ENCODE measurements around the gene PCBP2.

Gene PCBP2

DNA sequence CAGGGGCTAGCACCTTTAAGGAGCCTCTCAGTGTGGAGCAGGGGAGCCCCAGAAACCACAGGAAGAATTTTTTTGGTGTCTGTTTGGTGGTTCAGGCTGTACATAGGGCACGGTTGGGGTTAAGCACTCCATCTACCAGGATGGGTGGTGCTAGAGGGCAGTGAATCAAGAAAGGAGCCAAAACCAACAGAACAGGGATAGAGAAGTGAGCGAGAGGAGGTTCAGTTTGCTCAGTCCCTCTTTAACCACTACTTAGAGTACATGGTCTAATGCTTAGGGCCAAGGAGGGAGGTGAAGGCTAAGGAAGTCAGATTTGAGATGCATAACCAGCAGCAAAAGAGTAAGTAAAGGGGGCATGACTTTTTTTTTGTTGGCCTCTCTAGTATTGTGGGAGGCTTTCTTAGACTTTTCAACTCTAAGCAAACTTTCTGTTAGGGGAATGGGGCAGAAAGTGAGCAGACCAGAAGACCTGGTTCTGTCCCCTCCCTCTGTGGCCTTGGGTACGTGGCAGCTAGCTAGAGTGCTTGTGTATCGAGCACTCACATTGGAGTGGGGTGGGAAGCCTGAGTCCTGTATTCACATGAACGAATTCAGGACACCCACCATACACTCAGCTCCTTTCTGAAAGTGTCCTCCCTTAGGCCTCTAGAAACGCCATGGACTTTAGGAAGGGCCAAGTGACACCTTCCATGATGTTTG, 62.0 kb downstream of the PCBP2 start:
- no peak for DNase-seq

DNA sequence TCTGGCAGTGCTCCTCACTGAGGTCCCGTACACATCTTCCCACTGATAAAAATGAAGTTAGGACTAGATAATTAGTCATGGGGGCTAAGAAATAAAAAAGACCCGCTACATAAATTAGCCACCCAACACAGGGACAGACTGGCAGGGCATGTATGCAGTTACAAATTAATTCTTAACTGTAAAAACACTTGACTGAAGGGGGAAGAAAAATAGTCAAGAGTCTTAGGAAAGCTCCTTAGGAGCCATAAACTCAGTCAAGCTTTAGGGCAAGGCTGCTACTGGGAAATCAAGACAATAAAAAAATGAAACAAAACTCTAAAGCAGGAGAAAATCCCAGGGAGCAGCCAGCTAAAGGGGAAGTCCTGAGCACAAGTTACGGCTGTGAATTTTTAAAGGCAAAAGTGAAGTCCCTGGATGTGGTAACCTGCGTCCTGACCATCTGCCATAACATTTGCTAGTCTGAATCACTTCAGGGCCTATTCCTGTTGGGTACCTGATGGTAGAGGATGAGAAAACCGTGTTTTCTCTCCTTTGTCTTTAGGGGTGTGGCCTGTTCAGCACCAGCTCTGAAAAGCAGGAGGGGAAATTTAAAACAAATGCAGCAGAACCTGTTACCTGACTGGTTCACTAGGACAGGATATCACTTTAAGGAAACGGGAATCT, 62.9 kb downstream of the PCBP2 start:
- no peak for DNase-seq

DNA sequence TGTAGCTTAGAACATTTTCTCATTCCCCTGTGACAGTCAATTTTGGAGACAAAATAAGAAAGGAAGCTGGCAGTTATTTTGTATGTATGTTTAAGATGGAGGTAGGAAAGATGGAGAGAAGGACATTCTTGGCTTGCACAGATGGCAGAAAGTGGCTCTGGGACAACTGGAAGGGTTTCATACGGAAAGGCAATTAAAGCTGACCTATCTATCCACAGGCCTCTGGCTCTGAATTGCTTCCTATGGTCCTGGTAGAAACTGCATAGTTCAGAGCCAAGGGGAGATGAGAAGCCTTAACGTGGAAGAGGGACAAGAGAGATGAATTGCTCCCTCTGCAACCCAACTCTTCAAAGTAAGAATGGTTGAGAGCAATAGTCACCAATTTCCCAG, 63.4 kb downstream of the PCBP2 start:
- no peak for DNase-seq

DNA sequence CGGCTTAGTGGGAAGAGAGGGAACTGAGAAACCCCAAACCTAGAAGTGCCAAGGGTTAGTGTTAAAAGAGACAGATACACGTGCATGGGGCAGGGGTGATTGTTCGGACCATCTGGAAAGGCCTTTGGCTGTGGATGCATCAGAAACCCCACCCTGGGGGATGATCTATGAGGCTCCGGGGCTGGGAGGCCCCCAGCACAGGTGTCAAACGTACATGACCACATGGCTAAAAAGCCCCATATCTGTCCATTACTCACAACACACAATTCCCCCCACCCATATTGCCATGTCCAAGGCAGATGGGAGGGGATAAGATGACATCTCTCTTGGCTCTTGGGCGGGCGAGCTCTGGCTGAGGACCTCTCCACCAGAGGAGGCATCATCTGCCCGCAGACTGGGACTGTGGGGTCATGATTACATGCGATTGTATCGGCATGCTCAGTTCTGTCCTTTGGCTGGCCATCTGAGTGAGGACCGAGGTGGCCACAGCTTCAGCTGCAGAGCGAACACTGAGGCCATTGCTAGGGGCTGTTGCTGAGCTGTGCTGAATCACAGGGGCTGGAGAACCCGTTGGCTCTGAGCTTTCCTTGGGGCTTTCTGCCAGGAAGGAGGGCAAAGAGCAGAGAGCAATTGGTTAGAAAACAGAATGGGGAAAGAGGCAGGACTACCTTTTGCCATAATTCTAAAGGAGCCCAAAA, 65.0 kb downstream of the PCBP2 start:
- DNase-seq: no peak

DNA sequence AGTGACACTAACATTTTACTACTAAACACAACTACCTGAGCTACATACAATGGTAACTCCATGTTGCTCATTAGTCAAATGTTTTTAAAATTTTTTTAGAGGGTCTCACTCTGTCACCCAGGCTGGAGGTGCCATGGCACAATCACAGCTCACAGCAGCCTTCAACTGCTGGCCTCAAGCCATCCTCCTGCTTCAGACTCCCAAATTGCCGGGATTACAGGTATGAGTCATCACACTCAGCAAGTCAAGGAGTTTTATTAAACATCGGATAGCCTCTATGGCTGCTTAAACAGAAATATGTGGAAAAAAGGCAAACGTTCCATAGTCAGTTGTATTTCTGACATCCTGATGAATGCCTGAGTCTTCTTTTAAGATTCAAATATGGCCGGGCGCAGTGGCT, 66.5 kb downstream of the PCBP2 start:
- no peak for DNase-seq

DNA sequence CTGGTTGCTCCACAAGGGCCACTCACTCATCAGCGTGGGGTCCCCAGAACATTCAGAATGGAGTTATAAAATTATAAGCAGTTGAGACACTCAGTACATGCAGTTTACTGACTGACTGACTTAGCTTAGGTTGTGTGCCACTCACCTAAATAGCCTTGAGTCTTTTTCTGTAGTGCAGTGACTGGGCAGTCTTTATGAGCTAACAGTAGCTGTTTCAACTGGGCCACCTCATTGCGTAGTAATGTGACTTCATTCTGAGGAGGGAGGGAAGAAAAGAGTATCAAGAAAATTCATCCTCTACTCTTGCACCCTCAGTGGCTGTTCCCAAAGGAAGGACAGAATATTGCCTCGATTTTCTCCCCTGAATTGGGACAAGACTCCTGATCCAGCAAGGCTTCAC, 71.2 kb downstream of the PCBP2 start:
- DNase-seq: no peak

DNA sequence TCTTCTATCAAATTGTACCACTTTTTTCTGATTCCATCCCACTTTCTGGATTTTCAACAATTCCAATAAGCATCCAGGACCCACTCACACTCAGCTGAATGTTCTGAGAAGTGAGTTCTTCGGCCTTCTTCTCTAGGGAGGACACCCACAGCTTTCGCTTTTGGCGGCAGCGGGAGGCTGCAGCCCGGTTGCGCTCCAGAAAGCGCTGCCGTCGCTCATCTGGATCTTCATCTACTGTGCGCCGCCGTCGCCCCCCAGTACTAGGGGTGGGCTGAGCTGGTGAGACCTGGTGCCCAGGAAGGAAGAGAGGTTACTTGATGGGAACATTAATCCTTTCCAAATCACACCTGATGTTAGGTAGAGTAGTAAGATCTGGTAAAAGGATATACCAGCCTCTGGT, 72.6 kb downstream of the PCBP2 start:
- no peak for DNase-seq

DNA sequence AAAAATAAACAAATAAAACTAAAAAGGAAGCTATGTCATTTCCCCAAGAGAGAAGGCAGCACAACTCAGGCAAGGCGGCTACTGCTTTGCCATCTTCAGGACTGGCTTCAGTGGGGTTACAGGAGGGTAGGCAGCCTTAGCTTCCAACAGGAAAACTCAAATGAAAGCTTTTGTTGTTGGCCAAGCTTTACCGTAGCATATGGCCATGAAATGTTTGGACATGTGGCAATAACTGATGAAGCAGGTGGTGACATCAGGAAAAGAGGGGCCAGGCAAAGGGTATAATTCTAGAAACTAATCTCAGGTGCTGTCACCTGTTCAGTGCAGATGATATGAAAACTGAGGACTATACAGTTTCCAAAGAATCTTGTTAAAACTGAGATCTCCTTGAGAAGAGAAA, 78.2 kb downstream of the PCBP2 start:
- no peak for DNase-seq

All from 8988T (cell line).